Esophagus squamous epithelium (tissue), 5 donors: Measurements from ENCODE around the gene MAGI1. TPM values are rescaled to one million over a fixed set of nuclear protein-coding genes. Genes with fewer than 3 reads are reported as not detected.

Experiments used
- DNase-seq: peaks from one replicate; lab custom pipeline; 2025; lab: John Stamatoyannopoulos, UW
- H3K27ac ChIP-seq, 4 donors: fragments of 200-600 bp; sonication (generic); one replicate each; pipeline ENCODE4 v1.5.1; 2016 to 2019; ENCODE audit warnings: mild to moderate bottlenecking in 1 of 4
- H3K27me3 ChIP-seq, 4 donors: fragments of 200-600 bp; sonication (generic); 1 replicate in 3 of 4; 2 replicates in 1 of 4; pipeline versions ENCODE4 v1.5.1 to v1.6.0; 2017 to 2021; ENCODE audit warnings: antibody characterized with exemption in 1 of 4
- H3K36me3 ChIP-seq, 3 donors: fragments of 200-600 bp; sonication (generic); one replicate each; pipeline ENCODE4 v1.5.1; 2016 to 2019
- H3K4me1 ChIP-seq, 3 donors: fragments of 200-600 bp; sonication (generic); one replicate each; pipeline ENCODE4 v1.5.1; 2017 to 2019
- H3K4me3 ChIP-seq, 4 donors: fragments of 200-600 bp; sonication (generic); 1 replicate in 3 of 4; 2 replicates in 1 of 4; pipeline ENCODE4 v1.5.1; 2016 to 2019; ENCODE audit warnings: mild to moderate bottlenecking in 2 of 4, moderate library complexity in 1 of 4
- H3K9me3 ChIP-seq, 3 donors: fragments of 200-600 bp; sonication (generic); one replicate each; pipeline ENCODE4 v1.5.1; 2016 to 2019
- POLR2A ChIP-seq, 4 donors: fragments of 450-650 bp; IDR thresholded peaks; one replicate each; pipeline ENCODE4 v1.6.1; 2017; ENCODE audit warnings: antibody characterized with exemption in 4 of 4, mild to moderate bottlenecking in 4 of 4, moderate library complexity in 3 of 4
- WGBS, 2 donors: methylation state at CpG; one replicate each; pipeline ENCODE4 v1.1.5; 2018; 5-methylcytosine and 5-hydroxymethylcytosine counted together
- intact Hi-C: fragments of 100-400 bp; cut with DNase I; formaldehyde crosslinking; loops from one replicate; pipeline ENCODE4 v1.15.0; 2022
- total RNA-seq, 4 donors: library from RNA; depleted of rRNA; stranded (reverse); fragments of >200 nt; gene quantifications; one replicate each; pipeline ENCODE4 v1.1.0, GENCODE V29; 2016
- TF ChIP-seq, protein P1 (sequence below), 6 experiments: fragments of 450-650 bp in 4 of 6; fragments of 200-600 bp in 2 of 6; sonication (generic) in 2 of 6; IDR thresholded peaks; one replicate each; pipeline ENCODE4 v1.5.1; 2016 to 2019; ENCODE audit warnings: antibody characterized with exemption in 6 of 6, mild to moderate bottlenecking in 4 of 6, moderate library complexity in 4 of 6
- donor health status: DM: yes; HTN: yes; CAD: no.

Gene MAGI1
- total RNA-seq, 4 donors from 2014 or later, result 12.0 to 28.2 (median 21.1) TPM

- TF ChIP-seq, protein P1, sequence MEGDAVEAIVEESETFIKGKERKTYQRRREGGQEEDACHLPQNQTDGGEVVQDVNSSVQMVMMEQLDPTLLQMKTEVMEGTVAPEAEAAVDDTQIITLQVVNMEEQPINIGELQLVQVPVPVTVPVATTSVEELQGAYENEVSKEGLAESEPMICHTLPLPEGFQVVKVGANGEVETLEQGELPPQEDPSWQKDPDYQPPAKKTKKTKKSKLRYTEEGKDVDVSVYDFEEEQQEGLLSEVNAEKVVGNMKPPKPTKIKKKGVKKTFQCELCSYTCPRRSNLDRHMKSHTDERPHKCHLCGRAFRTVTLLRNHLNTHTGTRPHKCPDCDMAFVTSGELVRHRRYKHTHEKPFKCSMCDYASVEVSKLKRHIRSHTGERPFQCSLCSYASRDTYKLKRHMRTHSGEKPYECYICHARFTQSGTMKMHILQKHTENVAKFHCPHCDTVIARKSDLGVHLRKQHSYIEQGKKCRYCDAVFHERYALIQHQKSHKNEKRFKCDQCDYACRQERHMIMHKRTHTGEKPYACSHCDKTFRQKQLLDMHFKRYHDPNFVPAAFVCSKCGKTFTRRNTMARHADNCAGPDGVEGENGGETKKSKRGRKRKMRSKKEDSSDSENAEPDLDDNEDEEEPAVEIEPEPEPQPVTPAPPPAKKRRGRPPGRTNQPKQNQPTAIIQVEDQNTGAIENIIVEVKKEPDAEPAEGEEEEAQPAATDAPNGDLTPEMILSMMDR (IDR thresholded peaks at IDR 0.05), result no peak
- TF ChIP-seq POLR2A (IDR thresholded peaks at IDR 0.05), result no peak
These were observed 52.4 kb downstream of the MAGI1 start for GRCh38 chr3:65986285-65986684.

GRCh38 chr3:65984975-65985374 lies 53.7 kb downstream of the MAGI1 start:
- no peaks in the 10 kb centered on the region for H3K36me3 ChIP-seq
- TF ChIP-seq, protein P1 (IDR thresholded peaks at IDR 0.05), result no peak
- no peak for TF ChIP-seq POLR2A (IDR thresholded peaks at IDR 0.05)
- H3K4me3 ChIP-seq, result no peak overlapping the region
- no peak overlapping the region for H3K27ac ChIP-seq
- H3K27me3 ChIP-seq, result no peaks in the 10 kb centered on the region
- intact Hi-C loops, result no loop called here
- H3K9me3 ChIP-seq, result no peaks in the 10 kb centered on the region
- H3K4me1 ChIP-seq, result peaks cover 2 to 5% (median 2%) of the 10 kb centered on the region in 3 donors
- DNase-seq, result no peak
- 80 to 100% methylated on average over 1 of the region's 1 CpG for WGBS, 2 donors

More at GRCh38 chr3:65986285-65986684, 52.4 kb downstream of the MAGI1 start:
- Histone ChIP-seq H3K4me3 (no peak overlapping the region), H3K27ac (no peak overlapping the region), H3K9me3 (no peaks in the 10 kb centered on the region), H3K36me3 (no peaks in the 10 kb centered on the region), H3K27me3 (no peaks in the 10 kb centered on the region), H3K4me1 (no peaks in the 10 kb centered on the region)
- 88 to 95% methylated on average over 4 of the region's 4 CpGs for WGBS, 2 donors
- DNase-seq, result no peak
- intact Hi-C loops, result no loop called here

DNA sequence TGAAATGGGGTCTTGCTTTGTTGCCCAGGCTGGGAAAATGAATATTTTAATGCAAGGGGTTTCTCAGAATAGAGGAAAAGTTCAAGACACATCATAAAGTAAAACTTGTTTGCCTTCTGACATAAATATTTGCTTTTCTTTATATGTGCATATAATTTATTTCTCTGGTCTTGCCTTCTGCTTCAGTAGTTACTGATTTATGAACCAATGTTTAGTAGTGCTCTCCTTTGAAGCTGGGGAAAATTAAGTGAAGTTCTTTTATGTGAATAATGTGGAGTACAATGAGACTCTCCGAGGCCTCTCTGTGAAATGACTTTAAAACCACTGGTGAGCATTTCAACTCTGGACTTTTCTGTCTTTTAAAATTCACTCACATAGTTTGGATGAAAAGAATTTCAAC lies 55.6 kb downstream of the MAGI1 start:
- no peak for DNase-seq
- 84 to 88% methylated on average over 1 of the region's 1 CpG for WGBS, 2 donors
- Histone ChIP-seq H3K36me3 (no peaks in the 10 kb centered on the region), H3K27me3 (no peaks in the 10 kb centered on the region), H3K4me1 (peaks cover 7 to 15% (median 8%) of the 10 kb centered on the region in 3 donors), H3K9me3 (no peaks in the 10 kb centered on the region), H3K4me3 (no peak overlapping the region), H3K27ac (no peak overlapping the region)
- TF ChIP-seq, protein P1 (IDR thresholded peaks at IDR 0.05), result no peak
- no peak for TF ChIP-seq POLR2A (IDR thresholded peaks at IDR 0.05)
- intact Hi-C loops, result no loop called here

DNA sequence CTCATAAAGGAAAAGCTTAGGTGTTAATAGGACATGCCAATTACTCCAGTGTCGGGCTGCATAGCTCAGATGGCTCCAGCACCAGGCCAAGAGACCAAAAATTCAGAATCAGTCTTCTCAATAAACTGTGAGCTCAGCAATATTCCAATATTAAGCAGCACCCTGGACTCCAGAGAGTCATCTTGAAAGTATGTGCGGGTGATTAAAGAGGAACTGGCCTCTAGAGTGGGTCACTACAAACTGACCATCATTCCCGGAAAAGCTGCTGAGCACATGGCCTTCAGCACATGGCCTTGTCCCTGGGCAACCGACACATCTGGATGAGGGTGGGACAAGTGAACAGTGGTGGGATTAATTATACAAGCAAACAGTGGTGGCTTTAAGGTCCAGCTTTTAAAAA lies 59.0 kb downstream of the MAGI1 start:
- Histone ChIP-seq H3K4me1 (peaks cover 7 to 15% (median 8%) of the 10 kb centered on the region in 3 donors), H3K27ac (no peak overlapping the region), H3K27me3 (no peaks in the 10 kb centered on the region), H3K9me3 (no peaks in the 10 kb centered on the region), H3K36me3 (no peaks in the 10 kb centered on the region), H3K4me3 (no peak overlapping the region)
- TF ChIP-seq POLR2A (IDR thresholded peaks at IDR 0.05), result no peak
- TF ChIP-seq, protein P1 (IDR thresholded peaks at IDR 0.05), result no peak
- intact Hi-C loops, result no loop called here
- WGBS, 2 donors, result 77 to 83% methylated on average over 4 of the region's 4 CpGs
- DNase-seq, result no peak

GRCh38 chr3:65979162-65979561 lies 59.6 kb downstream of the MAGI1 start:
- DNase-seq, result no peak
- peaks cover 7 to 15% (median 8%) of the 10 kb centered on the region in 3 donors for H3K4me1 ChIP-seq
- no peak overlapping the region for H3K27ac ChIP-seq

More at GRCh38 chr3:65979162-65979561, 59.6 kb downstream of the MAGI1 start:
- no peak overlapping the region for H3K4me3 ChIP-seq
- no peaks in the 10 kb centered on the region for H3K27me3 ChIP-seq
- H3K9me3 ChIP-seq, result no peaks in the 10 kb centered on the region
- intact Hi-C loops, result no loop called here
- 24 to 25% methylated on average over 6 of the region's 6 CpGs for WGBS, 2 donors
- H3K36me3 ChIP-seq, result no peaks in the 10 kb centered on the region
- TF ChIP-seq POLR2A (IDR thresholded peaks at IDR 0.05), result no peak
- TF ChIP-seq, protein P1 (IDR thresholded peaks at IDR 0.05), result no peak
